Neural cell (in vitro differentiated cells): ENCODE data around the gene GFPT1. TPM values are rescaled to one million over a fixed set of nuclear protein-coding genes. Genes with fewer than 3 reads are reported as not detected.

Experiments
- H2AFZ ChIP-seq: fragments of 200-600, 300-800 bp; sonication (generic), shearing (Covaris generic); 2 replicates; pipeline ENCODE4 v1.6.0; 2014; ENCODE audit warnings: low read depth, mild to moderate bottlenecking, antibody characterized with exemption, low read length, moderate library complexity
- H3F3A ChIP-seq: fragments of 200-600 bp; shearing (Covaris generic); 2 replicates; pipeline ENCODE4 v1.6.1; 2016; ENCODE audit warnings: mild to moderate bottlenecking, moderate library complexity, mixed read lengths, antibody characterized with exemption, low read length; ENCODE audit not compliant: insufficient read depth, poor library complexity, severe bottlenecking
- H3K27ac ChIP-seq: fragments of 200-600, 300-800 bp; sonication (generic), shearing (Covaris generic); 2 replicates; pipeline ENCODE4 v1.5.1; 2014; ENCODE audit warnings: mild to moderate bottlenecking, low read length, moderate library complexity
- H3K27me3 ChIP-seq: fragments of 300-800, 200-600 bp; sonication (generic), shearing (Covaris generic); 2 replicates; pipeline ENCODE4 v1.6.0; 2014; ENCODE audit warnings: mild to moderate bottlenecking, low read depth, low read length, moderate library complexity; ENCODE audit not compliant: insufficient read depth
- H3K36me3 ChIP-seq: fragments of 300-800, 200-600 bp; sonication (generic), shearing (Covaris generic); 2 replicates; pipeline ENCODE4 v1.5.1; 2014; ENCODE audit warnings: mild to moderate bottlenecking, antibody characterized with exemption, low read length, moderate library complexity; ENCODE audit not compliant: insufficient read depth
- H3K4me2 ChIP-seq: fragments of 300-800, 200-600 bp; sonication (generic), shearing (Covaris generic); 2 replicates; pipeline ENCODE4 v1.6.0; 2014; ENCODE audit warnings: mild to moderate bottlenecking, low read length
- H3K4me3 ChIP-seq: fragments of 300-800, 200-600 bp; sonication (generic), shearing (Covaris generic); 2 replicates; pipeline ENCODE4 v1.5.1; 2014; ENCODE audit warnings: mild to moderate bottlenecking, low read length, moderate library complexity
- H3K79me2 ChIP-seq: fragments of 200-600 bp; shearing (Covaris generic); replicated peaks from 2 replicates; pipeline ENCODE4 v1.6.0; 2014; ENCODE audit warnings: mild to moderate bottlenecking, low read length, moderate library complexity; ENCODE audit not compliant: insufficient read depth
- H3K9ac ChIP-seq: fragments of 300-800, 200-600 bp; sonication (generic), shearing (Covaris generic); 2 replicates; pipeline ENCODE4 v1.6.1; 2016; ENCODE audit warnings: mild to moderate bottlenecking, low read length, mixed read lengths
- H3K9me2 ChIP-seq: fragments of 200-600 bp; shearing (Covaris generic); 2 replicates; pipeline ENCODE4 v1.6.1; 2016; ENCODE audit warnings: mild to moderate bottlenecking, low read length, mixed read lengths; ENCODE audit not compliant: insufficient read depth
- H3K9me3 ChIP-seq: fragments of 200-600, 300-800 bp; sonication (generic), shearing (Covaris generic); 2 replicates; pipeline ENCODE4 v1.6.1; 2016; ENCODE audit warnings: mild to moderate bottlenecking, mixed run types, low read length, moderate library complexity, mixed read lengths
- H4K20me1 ChIP-seq: fragments of 200-600 bp; shearing (Covaris generic); 2 replicates; pipeline ENCODE4 v1.6.1; 2016; ENCODE audit warnings: mild to moderate bottlenecking, mixed run types; ENCODE audit not compliant: insufficient read depth
- EP300 ChIP-seq: fragments of 450-650 bp; conservative IDR thresholded peaks from 2 replicates; pipeline ENCODE4 v1.6.1; 2014; ENCODE audit warnings: antibody characterized with exemption, mild to moderate bottlenecking, moderate library complexity; ENCODE audit not compliant: poor library complexity, severe bottlenecking
- POLR2AphosphoS5 ChIP-seq: IDR thresholded peaks from 2 replicates; pipeline ENCODE4 v1.6.1; 2012
- SMC3 ChIP-seq: fragments of 450-650 bp; conservative IDR thresholded peaks from 2 replicates; pipeline ENCODE4 v1.6.1; 2014; ENCODE audit warnings: antibody characterized with exemption, mild to moderate bottlenecking, moderate library complexity; ENCODE audit not compliant: poor library complexity
- TAF1 ChIP-seq: IDR thresholded peaks from 2 replicates; pipeline ENCODE4 v1.6.1; 2012; ENCODE audit warnings: low read depth
- polyA plus RNA-seq: library from polyadenylated mRNA; depleted of rRNA; stranded (reverse); fragments of >200 nt; gene quantifications from 2 replicates; pipeline ENCODE4 v1.2.3, GENCODE V29; 2014
- TF ChIP-seq, protein P1 (sequence below): IDR thresholded peaks from 2 replicates; pipeline ENCODE4 v1.6.1; 2012; ENCODE audit warnings: borderline replicate concordance

The GFPT1 gene
- polyA plus RNA-seq, 1 donor from 2014 or later: 39.4 TPM

DNA sequence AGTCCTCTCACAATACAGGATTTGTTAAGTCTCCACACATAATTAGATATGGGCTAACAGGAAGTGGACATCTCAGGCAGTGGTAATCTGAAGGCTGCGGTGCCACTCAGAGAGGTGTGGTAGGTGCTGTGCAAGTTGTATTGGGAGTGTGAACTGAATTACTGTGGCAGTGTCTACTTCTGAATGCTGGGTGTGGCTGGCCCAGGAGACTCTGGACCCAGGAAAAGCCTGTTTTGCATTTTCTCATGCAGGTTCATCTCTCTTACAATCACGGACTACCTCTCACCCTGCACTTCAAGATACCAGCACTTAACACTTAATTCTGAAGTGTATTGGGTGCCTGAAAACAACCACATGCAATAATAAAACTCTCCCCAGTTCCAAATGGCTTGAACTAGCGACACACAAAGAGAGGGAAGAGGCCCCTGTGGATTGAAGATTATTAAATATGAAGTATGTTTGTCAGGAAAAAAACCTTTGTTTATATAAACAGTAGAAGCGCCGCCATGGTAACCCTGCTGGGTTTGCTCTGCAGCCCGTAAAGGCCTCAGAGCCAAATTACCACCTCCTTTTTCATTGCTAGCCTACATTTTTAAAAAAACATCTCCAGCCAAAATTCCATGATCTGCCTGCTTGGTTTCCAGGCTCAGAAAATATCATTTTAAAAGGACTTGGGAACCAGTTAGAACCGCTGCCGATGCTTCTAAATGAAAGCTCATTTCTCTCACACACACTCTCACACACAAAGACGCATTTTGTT lies 77.5 kb downstream of the GFPT1 start:
- Histone ChIP-seq H3K4me3 (no peak overlapping the region), H3K27ac (no peak overlapping the region), H2AFZ (no peak overlapping the region), H3K79me2 (no peaks in the 10 kb centered on the region), H3K27me3 (peaks cover 23% of the 10 kb centered on the region), H4K20me1 (no peaks in the 10 kb centered on the region), H3F3A (no peaks in the 10 kb centered on the region), H3K36me3 (no peaks in the 10 kb centered on the region), H3K9me3 (no peaks in the 10 kb centered on the region), H3K9ac (no peak overlapping the region), H3K4me2 (no peak overlapping the region), H3K9me2 (no peaks in the 10 kb centered on the region)
- TF ChIP-seq POLR2AphosphoS5 (peak; percentile 8), EP300 (peak; percentile 54), TAF1 (no peak)

DNA sequence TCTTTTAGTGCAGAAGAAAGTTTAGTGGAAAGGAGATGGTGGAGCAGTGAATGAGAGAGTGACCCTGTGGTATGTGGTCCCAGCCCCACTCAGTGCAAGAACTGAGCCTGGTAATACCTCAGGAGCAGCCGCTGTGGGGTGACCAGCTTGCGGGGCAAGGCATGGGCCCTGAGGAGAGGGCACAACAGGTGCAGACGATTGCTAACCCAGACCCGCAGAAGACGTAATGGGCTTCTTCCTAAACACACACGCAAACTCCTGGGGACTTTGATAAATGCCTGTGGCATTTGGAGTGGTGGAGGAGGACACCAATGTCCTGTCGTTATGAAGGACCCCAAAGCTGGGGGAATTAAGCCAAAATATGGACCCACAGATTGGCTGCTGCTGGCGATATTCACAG lies 78.7 kb downstream of the GFPT1 start:
- Histone ChIP-seq H3K9me2 (no peaks in the 10 kb centered on the region), H2AFZ (no peak overlapping the region), H3K4me3 (no peak overlapping the region), H3K4me2 (no peak overlapping the region), H3K36me3 (no peaks in the 10 kb centered on the region), H3K79me2 (no peaks in the 10 kb centered on the region), H3K9me3 (no peaks in the 10 kb centered on the region), H3K27me3 (peaks cover 23% of the 10 kb centered on the region), H4K20me1 (no peaks in the 10 kb centered on the region), H3F3A (no peaks in the 10 kb centered on the region), H3K9ac (no peak overlapping the region), H3K27ac (no peak overlapping the region)
- TF ChIP-seq, protein P1, sequence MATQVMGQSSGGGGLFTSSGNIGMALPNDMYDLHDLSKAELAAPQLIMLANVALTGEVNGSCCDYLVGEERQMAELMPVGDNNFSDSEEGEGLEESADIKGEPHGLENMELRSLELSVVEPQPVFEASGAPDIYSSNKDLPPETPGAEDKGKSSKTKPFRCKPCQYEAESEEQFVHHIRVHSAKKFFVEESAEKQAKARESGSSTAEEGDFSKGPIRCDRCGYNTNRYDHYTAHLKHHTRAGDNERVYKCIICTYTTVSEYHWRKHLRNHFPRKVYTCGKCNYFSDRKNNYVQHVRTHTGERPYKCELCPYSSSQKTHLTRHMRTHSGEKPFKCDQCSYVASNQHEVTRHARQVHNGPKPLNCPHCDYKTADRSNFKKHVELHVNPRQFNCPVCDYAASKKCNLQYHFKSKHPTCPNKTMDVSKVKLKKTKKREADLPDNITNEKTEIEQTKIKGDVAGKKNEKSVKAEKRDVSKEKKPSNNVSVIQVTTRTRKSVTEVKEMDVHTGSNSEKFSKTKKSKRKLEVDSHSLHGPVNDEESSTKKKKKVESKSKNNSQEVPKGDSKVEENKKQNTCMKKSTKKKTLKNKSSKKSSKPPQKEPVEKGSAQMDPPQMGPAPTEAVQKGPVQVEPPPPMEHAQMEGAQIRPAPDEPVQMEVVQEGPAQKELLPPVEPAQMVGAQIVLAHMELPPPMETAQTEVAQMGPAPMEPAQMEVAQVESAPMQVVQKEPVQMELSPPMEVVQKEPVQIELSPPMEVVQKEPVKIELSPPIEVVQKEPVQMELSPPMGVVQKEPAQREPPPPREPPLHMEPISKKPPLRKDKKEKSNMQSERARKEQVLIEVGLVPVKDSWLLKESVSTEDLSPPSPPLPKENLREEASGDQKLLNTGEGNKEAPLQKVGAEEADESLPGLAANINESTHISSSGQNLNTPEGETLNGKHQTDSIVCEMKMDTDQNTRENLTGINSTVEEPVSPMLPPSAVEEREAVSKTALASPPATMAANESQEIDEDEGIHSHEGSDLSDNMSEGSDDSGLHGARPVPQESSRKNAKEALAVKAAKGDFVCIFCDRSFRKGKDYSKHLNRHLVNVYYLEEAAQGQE: no peak
- TF ChIP-seq SMC3 (no peak), POLR2AphosphoS5 (no peak)

DNA sequence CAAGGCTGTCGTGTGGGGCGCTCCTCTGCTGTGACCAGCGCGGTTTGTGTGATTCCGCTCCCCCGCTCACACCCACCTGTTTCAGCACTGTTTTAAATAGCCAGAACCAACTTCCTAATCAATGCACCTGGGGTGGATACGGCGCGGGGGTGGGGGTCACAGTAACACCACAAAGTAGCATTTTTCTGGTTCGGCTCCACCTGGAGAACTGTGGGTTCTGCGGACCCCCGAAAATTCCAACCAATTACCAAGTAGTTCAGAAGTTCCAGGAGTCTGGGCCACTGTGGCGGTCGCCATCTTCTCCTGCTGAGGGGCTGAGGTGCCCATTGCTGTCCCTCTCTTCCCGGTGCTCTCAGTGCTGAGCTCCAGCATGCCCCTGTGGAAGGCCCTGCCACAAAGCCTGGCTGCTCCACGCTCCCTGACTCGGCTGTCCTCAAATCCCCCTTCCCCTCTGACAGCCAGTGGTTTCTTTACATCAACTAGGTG lies 79.4 kb downstream of the GFPT1 start:
- Histone ChIP-seq H3K79me2 (no peaks in the 10 kb centered on the region), H3K9ac (no peak overlapping the region), H3F3A (no peaks in the 10 kb centered on the region), H3K4me3 (peak overlapping the region; percentile 61), H3K27ac (no peak overlapping the region), H3K27me3 (peaks cover 23% of the 10 kb centered on the region), H3K4me2 (no peak overlapping the region), H2AFZ (no peak overlapping the region), H3K36me3 (no peaks in the 10 kb centered on the region), H3K9me3 (no peaks in the 10 kb centered on the region), H3K9me2 (no peaks in the 10 kb centered on the region), H4K20me1 (no peaks in the 10 kb centered on the region)
- TF ChIP-seq SMC3 (peak; percentile 10), POLR2AphosphoS5 (no peak)
